PC-9 (cell line): ENCODE data around the gene PARP3. TPM values are rescaled to one million over a fixed set of nuclear protein-coding genes. Genes with fewer than 3 reads are reported as not detected.
A peak's percentile ranks its signal among the peaks of the same experiment; 100 is the strongest.

Experiments
- BruUV-seq: library from RNA; stranded (reverse); fragments of 400-500 nt; replicated peaks from 2 replicates; lab custom pipeline; 2021; lab: Mats Ljungman, UMichigan
- CTCF ChIA-PET: fragments of 300-600 bp; sonication (Branson Sonifier 250); formaldehyde crosslinking; loops from one replicate; lab custom pipeline; 2022; ENCODE audit warnings: antibody characterized with exemption; lab: Charles Lee
- POLR2A ChIA-PET: fragments of 300-600 bp; sonication (Branson Sonifier 250); formaldehyde crosslinking; loops from one replicate; lab custom pipeline; 2022; ENCODE audit warnings: antibody characterized with exemption; ENCODE audit not compliant: unreplicated experiment; lab: Charles Lee
- DNase-seq, 2 experiments: peaks; one replicate each; pipeline versions ENCODE4 v3.0.0 to v3.0.0-alpha.2; 2015 to 2022; ENCODE audit warnings: mixed read lengths in 1 of 2
- H2AFZ ChIP-seq: fragments of 200-600 bp; sonication (generic); 2 replicates; pipeline ENCODE4 v1.8.1; 2017; ENCODE audit warnings: antibody characterized with exemption
- H3F3A ChIP-seq: fragments of 200-600 bp; sonication (generic); 2 replicates; pipeline ENCODE4 v1.8.1; 2017; ENCODE audit warnings: antibody characterized with exemption, mild to moderate bottlenecking, low read depth; ENCODE audit not compliant: insufficient read depth
- H3K27ac ChIP-seq: fragments of 200-600 bp; sonication (generic); 2 replicates; pipeline ENCODE4 v1.6.1; 2016; ENCODE audit warnings: mixed run types
- H3K27me3 ChIP-seq: fragments of 200-600 bp; sonication (generic); 2 replicates; pipeline ENCODE4 v1.6.1; 2016; ENCODE audit warnings: low read depth, mixed run types; ENCODE audit not compliant: insufficient read depth
- H3K36me3 ChIP-seq: fragments of 200-600 bp; sonication (generic); 2 replicates; pipeline ENCODE4 v1.6.1; 2016; ENCODE audit warnings: low read depth, mixed run types
- H3K4me1 ChIP-seq: fragments of 200-600 bp; sonication (generic); replicated peaks from 2 replicates; pipeline ENCODE4 v1.6.1; 2016; ENCODE audit warnings: mixed run types; ENCODE audit not compliant: insufficient read depth
- H3K4me2 ChIP-seq: fragments of 200-600 bp; sonication (generic); 2 replicates; pipeline ENCODE4 v1.6.1; 2017; ENCODE audit warnings: mixed run types
- H3K4me3 ChIP-seq: fragments of 200-600 bp; sonication (generic); 2 replicates; pipeline ENCODE4 v1.6.1; 2016; ENCODE audit warnings: mixed run types
- H3K79me2 ChIP-seq: fragments of 200-600 bp; sonication (generic); 2 replicates; pipeline ENCODE4 v1.6.1; 2017; ENCODE audit warnings: low read depth, mixed run types
- H3K9me2 ChIP-seq: fragments of 200-600 bp; sonication (generic); 2 replicates; pipeline ENCODE4 v1.8.1; 2017; ENCODE audit warnings: mild to moderate bottlenecking; ENCODE audit not compliant: insufficient read depth
- H3K9me3 ChIP-seq: fragments of 200-600 bp; sonication (generic); 2 replicates; pipeline ENCODE4 v1.8.1; 2016; ENCODE audit warnings: low read depth; ENCODE audit not compliant: insufficient read depth
- H4K20me1 ChIP-seq: fragments of 200-600 bp; sonication (generic); 2 replicates; pipeline ENCODE4 v1.8.1; 2017; ENCODE audit not compliant: insufficient read depth
- CTCF ChIP-seq: fragments of 200-600 bp; sonication (generic); conservative IDR thresholded peaks from 2 replicates; pipeline ENCODE4 v1.6.1; 2017; ENCODE audit warnings: mixed run types, antibody characterized with exemption, mild to moderate bottlenecking, moderate library complexity
- EZH2 ChIP-seq: fragments of 200-600 bp; sonication (generic); IDR thresholded peaks from 2 replicates; pipeline ENCODE4 v1.8.0; 2017; ENCODE audit warnings: antibody characterized with exemption, low read depth
- intact Hi-C: fragments of 100-400 bp; cut with micrococcal nuclease; formaldehyde crosslinking; loops from one replicate; pipeline ENCODE4 v1.10.0; 2022; ENCODE audit not compliant: unreplicated experiment
- total RNA-seq: library from RNA; stranded (reverse); gene quantifications from 2 replicates; pipeline ENCODE4 v1.2.3, GENCODE V29; 2021

PARP3 gene
- total RNA-seq, 1 experiment from 2014 or later: 24.4 TPM

GRCh38 chr3:51968883-51969678, 26.9 kb downstream of the PARP3 start:
- BruUV-seq: no TSS peak
- POLR2A ChIA-PET: no interaction called here
- Histone ChIP-seq H2AFZ (no peak overlapping the region), H3K4me1 (peaks cover 6% of the 10 kb centered on the region), H4K20me1 (no peaks in the 10 kb centered on the region), H3K4me2 (no peak overlapping the region), H3K27ac (no peak overlapping the region), H3K4me3 (no peak overlapping the region), H3K79me2 (peaks cover 14% of the 10 kb centered on the region; the same call in 1 of the 2 replicates), H3K9me3 (no peaks in the 10 kb centered on the region), H3K36me3 (no peaks in the 10 kb centered on the region), H3F3A (peaks cover 28% of the 10 kb centered on the region), H3K27me3 (no peaks in the 10 kb centered on the region), H3K9me2 (no peaks in the 10 kb centered on the region)
- CTCF ChIA-PET: no interaction called here
- TF ChIP-seq CTCF: no peak
- TF ChIP-seq EZH2: no peak
- intact Hi-C loops: no loop called here
- peak in 1 of 2 experiments; percentile 38 for DNase-seq

- DNase-seq: no peak
Measured at GRCh38 chr3:51969841-51970240, 27.7 kb downstream of the PARP3 start.

GRCh38 chr3:51970606-51971300, 28.6 kb downstream of the PARP3 start:
- ChIA-PET CTCF (no interaction called here), POLR2A (no interaction called here)
- Histone ChIP-seq H3K4me1 (peaks cover 12% of the 10 kb centered on the region), H3K4me2 (no peak overlapping the region), H3K9me3 (no peaks in the 10 kb centered on the region), H2AFZ (no peak overlapping the region), H4K20me1 (no peaks in the 10 kb centered on the region), H3F3A (peaks cover 37% of the 10 kb centered on the region), H3K27me3 (no peaks in the 10 kb centered on the region), H3K36me3 (no peaks in the 10 kb centered on the region), H3K9me2 (no peaks in the 10 kb centered on the region), H3K27ac (no peak overlapping the region), H3K79me2 (peaks cover 14% of the 10 kb centered on the region; the same call in 1 of the 2 replicates), H3K4me3 (no peak overlapping the region)
- BruUV-seq: no TSS peak
- DNase-seq: no peak
- intact Hi-C loops: no loop called here
- TF ChIP-seq CTCF: no peak
- no peak for TF ChIP-seq EZH2

More at GRCh38 chr3:51969841-51970240, 27.7 kb downstream of the PARP3 start:
- no peak overlapping the region for H3K4me2 ChIP-seq
- no peaks in the 10 kb centered on the region for H3K36me3 ChIP-seq
- H3K9me2 ChIP-seq: no peaks in the 10 kb centered on the region
- no peaks in the 10 kb centered on the region for H3K27me3 ChIP-seq
- TF ChIP-seq CTCF (no peak), EZH2 (no peak)
- POLR2A ChIA-PET: no interaction called here
- peaks cover 30% of the 10 kb centered on the region for H3F3A ChIP-seq
- no peak overlapping the region for H3K4me3 ChIP-seq
- H3K4me1 ChIP-seq: peaks cover 12% of the 10 kb centered on the region
- CTCF ChIA-PET: no interaction called here
- peaks cover 14% of the 10 kb centered on the region; the same call in 1 of the 2 replicates for H3K79me2 ChIP-seq
- no peak overlapping the region for H3K27ac ChIP-seq
- no peaks in the 10 kb centered on the region for H4K20me1 ChIP-seq
- no TSS peak for BruUV-seq
- H2AFZ ChIP-seq: no peak overlapping the region
- H3K9me3 ChIP-seq: no peaks in the 10 kb centered on the region
- intact Hi-C loops: no loop called here
